ENCODE data around the gene ZNF618. TPM values are rescaled to one million over a fixed set of nuclear protein-coding genes. Genes with fewer than 3 reads are reported as not detected.

Gene ZNF618
- total and polyA plus RNA-seq, 7 donors = 0.92 to 8.0 (median 2.3) TPM

DNA sequence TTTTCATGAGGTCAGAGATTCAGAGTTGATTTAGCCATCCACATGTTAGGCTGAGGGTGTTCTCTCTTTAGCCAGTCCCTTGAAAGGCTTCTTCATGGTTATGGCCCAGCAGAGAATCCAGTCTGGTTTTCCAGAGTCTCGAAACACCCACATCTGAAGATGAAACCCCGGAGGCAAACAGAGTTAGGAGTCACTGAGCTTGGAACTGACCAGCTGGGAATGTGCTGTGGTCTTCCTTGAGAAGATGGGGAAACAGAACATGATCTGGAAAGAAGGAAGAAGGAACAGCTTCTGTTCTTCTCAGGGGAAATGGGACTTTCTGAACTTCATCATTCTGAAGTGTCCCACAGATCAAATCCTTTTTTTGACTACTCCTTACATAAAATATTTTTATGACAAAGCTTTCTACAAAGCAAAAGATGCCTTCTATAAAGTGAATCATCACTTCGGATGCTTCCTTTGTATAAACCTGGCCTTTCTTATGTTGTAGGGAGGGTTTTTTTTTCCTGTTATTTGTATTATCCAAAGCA is 45.4 kb downstream of the ZNF618 start:
- Histone ChIP-seq H3K4me1 (peaks cover 0 to 7% (median 0%) of the 10 kb centered on the region in 4 donors), H3K27me3 (no peaks in the 10 kb centered on the region), H3K27ac (no peak overlapping the region), H3K4me3 (no peak overlapping the region), H3K9me3 (peaks cover 0 to 2% (median 0%) of the 10 kb centered on the region in 4 donors), H3K36me3 (no peaks in the 10 kb centered on the region)
- TF ChIP-seq, protein P1, sequence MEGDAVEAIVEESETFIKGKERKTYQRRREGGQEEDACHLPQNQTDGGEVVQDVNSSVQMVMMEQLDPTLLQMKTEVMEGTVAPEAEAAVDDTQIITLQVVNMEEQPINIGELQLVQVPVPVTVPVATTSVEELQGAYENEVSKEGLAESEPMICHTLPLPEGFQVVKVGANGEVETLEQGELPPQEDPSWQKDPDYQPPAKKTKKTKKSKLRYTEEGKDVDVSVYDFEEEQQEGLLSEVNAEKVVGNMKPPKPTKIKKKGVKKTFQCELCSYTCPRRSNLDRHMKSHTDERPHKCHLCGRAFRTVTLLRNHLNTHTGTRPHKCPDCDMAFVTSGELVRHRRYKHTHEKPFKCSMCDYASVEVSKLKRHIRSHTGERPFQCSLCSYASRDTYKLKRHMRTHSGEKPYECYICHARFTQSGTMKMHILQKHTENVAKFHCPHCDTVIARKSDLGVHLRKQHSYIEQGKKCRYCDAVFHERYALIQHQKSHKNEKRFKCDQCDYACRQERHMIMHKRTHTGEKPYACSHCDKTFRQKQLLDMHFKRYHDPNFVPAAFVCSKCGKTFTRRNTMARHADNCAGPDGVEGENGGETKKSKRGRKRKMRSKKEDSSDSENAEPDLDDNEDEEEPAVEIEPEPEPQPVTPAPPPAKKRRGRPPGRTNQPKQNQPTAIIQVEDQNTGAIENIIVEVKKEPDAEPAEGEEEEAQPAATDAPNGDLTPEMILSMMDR (IDR thresholded peaks at IDR 0.05) = no peak
- TF ChIP-seq POLR2A (IDR thresholded peaks at IDR 0.05) (no peak), POLR2AphosphoS5 (IDR thresholded peaks at IDR 0.05) (no peak), EP300 (IDR thresholded peaks at IDR 0.05) (no peak)
- no peak for DNase-seq
- intact Hi-C loops (cut with DNase I) = no loop called here
- WGBS, 2 donors = 87 to 91% methylated on average over 3 of the region's 3 CpGs

DNA sequence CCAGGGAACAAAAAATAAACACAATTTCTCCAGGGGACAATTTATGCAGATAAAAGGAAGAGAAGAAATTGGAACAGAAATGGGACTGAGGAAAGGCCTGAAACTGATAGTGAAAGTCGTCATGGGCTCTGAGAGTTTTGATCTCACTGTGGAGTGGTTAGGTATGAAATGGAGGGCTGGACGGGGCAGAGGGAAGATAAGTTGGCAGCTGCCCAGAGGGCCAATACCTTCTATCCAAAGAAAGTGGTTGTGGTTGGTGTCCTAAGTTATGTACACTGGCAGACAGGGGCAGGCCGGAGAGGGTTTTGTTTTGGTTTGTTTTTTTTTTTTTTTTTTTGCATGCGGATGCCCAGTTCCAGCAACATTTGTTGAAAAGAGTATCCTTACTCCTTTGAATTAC is 46.1 kb downstream of the ZNF618 start:
- Histone ChIP-seq H3K27me3 (no peaks in the 10 kb centered on the region), H3K36me3 (no peaks in the 10 kb centered on the region), H3K9me3 (peaks cover 0 to 2% (median 0%) of the 10 kb centered on the region in 4 donors), H3K4me1 (peaks cover 0 to 7% (median 0%) of the 10 kb centered on the region in 4 donors), H3K27ac (no peak overlapping the region), H3K4me3 (no peak overlapping the region)
- intact Hi-C loops (cut with DNase I) = no loop called here
- WGBS, 2 donors = 75 to 80% methylated on average over 4 of the region's 4 CpGs
- DNase-seq = no peak
- TF ChIP-seq POLR2AphosphoS5 (IDR thresholded peaks at IDR 0.05) (no peak), EP300 (IDR thresholded peaks at IDR 0.05) (no peak), POLR2A (IDR thresholded peaks at IDR 0.05) (no peak)
- TF ChIP-seq, protein P1 (IDR thresholded peaks at IDR 0.05) = no peak

DNA sequence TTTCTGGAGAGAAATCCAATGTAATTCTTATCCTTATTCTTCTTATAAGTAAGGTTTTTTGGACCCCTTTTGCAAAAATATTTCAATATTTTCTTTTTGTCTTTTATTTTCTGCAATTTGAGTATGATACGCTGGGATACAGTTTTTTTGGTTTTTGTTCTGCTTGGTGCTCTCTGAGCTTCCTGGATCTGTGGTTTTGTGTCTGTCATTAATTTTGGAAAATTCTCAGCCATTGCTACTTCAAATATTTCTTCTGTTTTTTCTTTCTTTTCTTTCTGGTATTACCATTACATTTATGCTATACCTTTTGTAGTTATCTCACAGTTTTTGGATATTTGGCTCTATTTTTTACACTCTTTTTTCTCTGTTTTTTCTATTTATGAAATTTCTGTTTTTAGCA is 50.1 kb downstream of the ZNF618 start:
- 44 to 95% methylated on average over 1 of the region's 1 CpG for WGBS, 2 donors
- H3K9me3 ChIP-seq = peaks cover 0 to 3% (median under 1%) of the 10 kb centered on the region in 4 donors
- no peak overlapping the region for H3K27ac ChIP-seq
- H3K27me3 ChIP-seq = no peaks in the 10 kb centered on the region
- intact Hi-C loops (cut with DNase I) = no loop called here
- H3K36me3 ChIP-seq = no peaks in the 10 kb centered on the region
- no peak overlapping the region for H3K4me3 ChIP-seq
- no peaks in the 10 kb centered on the region for H3K4me1 ChIP-seq
- no peak for DNase-seq
- TF ChIP-seq POLR2AphosphoS5 (IDR thresholded peaks at IDR 0.05) (no peak), POLR2A (IDR thresholded peaks at IDR 0.05) (no peak), EP300 (IDR thresholded peaks at IDR 0.05) (no peak)
- TF ChIP-seq, protein P1 (IDR thresholded peaks at IDR 0.05) = no peak

GRCh38 chr9:113927277-113927676 is 51.2 kb downstream of the ZNF618 start:
- DNase-seq = no peak
- WGBS, 2 donors = 70 to 74% methylated on average over 2 of the region's 2 CpGs
- no peaks in the 10 kb centered on the region for H3K27me3 ChIP-seq
- H3K36me3 ChIP-seq = no peaks in the 10 kb centered on the region
- no peak overlapping the region for H3K4me3 ChIP-seq
- TF ChIP-seq EP300 (IDR thresholded peaks at IDR 0.05) (no peak), POLR2A (IDR thresholded peaks at IDR 0.05) (no peak), POLR2AphosphoS5 (IDR thresholded peaks at IDR 0.05) (no peak)
- TF ChIP-seq, protein P1 (IDR thresholded peaks at IDR 0.05) = no peak
- intact Hi-C loops (cut with DNase I) = no loop called here
- no peaks in the 10 kb centered on the region for H3K4me1 ChIP-seq
- peaks cover 0 to 3% (median under 1%) of the 10 kb centered on the region in 4 donors for H3K9me3 ChIP-seq
- H3K27ac ChIP-seq = no peak overlapping the region

DNA sequence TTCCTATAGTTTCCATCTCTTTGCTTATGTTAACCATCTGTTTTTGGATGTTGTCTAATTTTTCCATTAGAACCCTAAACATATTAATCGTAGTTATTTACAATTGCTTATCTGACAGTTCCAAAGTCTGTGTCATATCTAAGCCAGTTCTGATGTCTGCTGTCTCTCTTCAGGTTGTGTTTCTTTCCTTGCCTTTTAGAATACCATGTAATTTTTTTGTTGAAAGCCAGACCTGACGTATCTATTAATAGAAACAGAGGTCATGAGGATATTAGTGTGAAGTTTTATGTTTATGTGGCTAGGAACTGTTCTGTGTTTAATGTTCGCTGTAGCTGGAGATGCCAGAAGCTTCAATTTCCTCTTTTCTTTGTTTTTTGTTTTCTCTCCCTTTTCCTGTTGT is 52.2 kb downstream of the ZNF618 start:
- no peaks in the 10 kb centered on the region for H3K4me1 ChIP-seq
- H3K4me3 ChIP-seq = no peak overlapping the region
- 66 to 73% methylated on average over 3 of the region's 3 CpGs for WGBS, 2 donors
- no peaks in the 10 kb centered on the region for H3K36me3 ChIP-seq
- H3K27ac ChIP-seq = no peak overlapping the region
- intact Hi-C loops (cut with DNase I) = no loop called here
- H3K27me3 ChIP-seq = no peaks in the 10 kb centered on the region
- H3K9me3 ChIP-seq = peaks cover 0 to 3% (median under 1%) of the 10 kb centered on the region in 4 donors
- no peak for TF ChIP-seq EP300 (IDR thresholded peaks at IDR 0.05)
- no peak for TF ChIP-seq POLR2A (IDR thresholded peaks at IDR 0.05)
- TF ChIP-seq POLR2AphosphoS5 (IDR thresholded peaks at IDR 0.05) = no peak
- TF ChIP-seq, protein P1 (IDR thresholded peaks at IDR 0.05) = no peak
- no peak for DNase-seq
